Endothelial cell of umbilical vein (primary cell): ENCODE results near the gene NODAL. TPM values are rescaled to one million over a fixed set of nuclear protein-coding genes. Genes with fewer than 3 reads are reported as not detected.

Experiments
- BruUV-seq: library from RNA; stranded (reverse); fragments of 400-500 nt; replicated peaks from 2 replicates; lab custom pipeline; 2021; lab: Mats Ljungman, UMichigan
- CTCF ChIA-PET: fragments of 300-600, 350-600 bp; sonication (Branson Sonifier 250); formaldehyde crosslinking; loops from one replicate; lab custom pipeline; 2021; ENCODE audit warnings: antibody characterized with exemption, inconsistent platforms; lab: Charles Lee
- POLR2A ChIA-PET: fragments of 300-600, 350-600 bp; sonication (Branson Sonifier 250); formaldehyde crosslinking; loops from one replicate; lab custom pipeline; 2021; ENCODE audit warnings: antibody characterized with exemption, inconsistent platforms; lab: Charles Lee
- DNase-seq: peaks from one replicate; pipeline ENCODE4 v3.0.0-alpha.2; 2011; ENCODE audit warnings: low read depth, low spot score
- FAIRE-seq: peaks from 2 replicates; lab custom pipeline; 2011; peaks lifted over from hg19 to GRCh38; lab: Jason Lieb, UNC
- H2AFZ ChIP-seq: 2 replicates; pipeline ENCODE4 v1.6.0; 2012; ENCODE audit warnings: low read depth, low read length, control low read depth, inconsistent platforms
- H3K27ac ChIP-seq: 2 replicates; pipeline ENCODE4 v1.5.1; 2011; ENCODE audit warnings: low read depth, mild to moderate bottlenecking, control low read depth, low read length, moderate library complexity; ENCODE audit not compliant: insufficient read depth
- H3K27me3 ChIP-seq, 2 experiments: 2 replicates each; pipeline versions ENCODE4 v1.6.0 to v1.6.1; 2011; ENCODE audit warnings: low read length in 2 of 2, mixed read lengths in 1 of 2; ENCODE audit not compliant: control insufficient read depth in 2 of 2, insufficient read depth in 2 of 2
- H3K36me3 ChIP-seq, 2 experiments: 2 replicates in 1 of 2; 3 replicates in 1 of 2; pipeline ENCODE4 v1.5.1; 2011; ENCODE audit warnings: low read length in 2 of 2, mild to moderate bottlenecking in 1 of 2, moderate library complexity in 1 of 2; ENCODE audit not compliant: control insufficient read depth in 2 of 2, insufficient read depth in 2 of 2; ENCODE audit errors: extremely low read depth in 1 of 2
- H3K4me1 ChIP-seq: 3 replicates; pipeline ENCODE4 v1.5.1; 2011; ENCODE audit warnings: mild to moderate bottlenecking, low read length; ENCODE audit not compliant: control insufficient read depth, insufficient read depth; ENCODE audit errors: extremely low read depth
- H3K4me2 ChIP-seq: 2 replicates; pipeline ENCODE4 v1.6.1; 2011; ENCODE audit warnings: low read length, control low read depth, mixed read lengths; ENCODE audit not compliant: insufficient read depth
- H3K4me3 ChIP-seq, 3 experiments: fragments of 200-600 bp in 1 of 3; sonication (generic), shearing (Covaris generic) in 1 of 3; replicated peaks in 1 of 3; 2 replicates each; pipeline ENCODE4 v1.5.1; 2011 to 2016; ENCODE audit warnings: control low read depth in 3 of 3, low read length in 3 of 3, mild to moderate bottlenecking in 2 of 3, inconsistent platforms in 1 of 3, low read depth in 1 of 3, moderate library complexity in 1 of 3; ENCODE audit not compliant: insufficient read depth in 1 of 3
- H3K79me2 ChIP-seq: 2 replicates; pipeline ENCODE4 v1.6.0; 2012; ENCODE audit warnings: low read length, inconsistent platforms; ENCODE audit not compliant: control insufficient read depth, insufficient read depth
- H3K9ac ChIP-seq: replicated peaks from 2 replicates; pipeline ENCODE3; 2011; ENCODE audit warnings: low read length, control low read depth; ENCODE audit not compliant: insufficient read depth; ENCODE audit errors: extremely low read depth
- H3K9me1 ChIP-seq: replicated peaks from 3 replicates; pipeline ENCODE4 v1.6.0; 2011; ENCODE audit warnings: mild to moderate bottlenecking, low read length; ENCODE audit not compliant: control insufficient read depth, insufficient read depth; ENCODE audit errors: extremely low read depth
- H3K9me3 ChIP-seq: replicated peaks from 2 replicates; pipeline ENCODE4 v1.5.1; 2012; ENCODE audit warnings: low read length, inconsistent platforms; ENCODE audit not compliant: control insufficient read depth, insufficient read depth
- H4K20me1 ChIP-seq: replicated peaks from 2 replicates; pipeline ENCODE3; 2011; ENCODE audit warnings: mild to moderate bottlenecking, low read length; ENCODE audit not compliant: control insufficient read depth, insufficient read depth; ENCODE audit errors: extremely low read depth
- CTCF ChIP-seq, 2 donors: IDR thresholded peaks; 1 replicate in 1 of 2; 2 replicates in 1 of 2; pipeline ENCODE4 v1.5.1; 2011; ENCODE audit warnings: low read length in 2 of 2, mild to moderate bottlenecking in 2 of 2, moderate library complexity in 2 of 2, control low read depth in 1 of 2, inconsistent platforms in 1 of 2, low read depth in 1 of 2; ENCODE audit not compliant: insufficient read depth in 1 of 2; ENCODE audit errors: extremely low read depth in 1 of 2
- EZH2 ChIP-seq: IDR thresholded peaks from 2 replicates; pipeline ENCODE4 v1.6.1; 2012; ENCODE audit warnings: borderline replicate concordance, low read depth, mild to moderate bottlenecking, moderate library complexity, low read length, inconsistent platforms; ENCODE audit not compliant: severe bottlenecking
- FOS ChIP-seq: IDR thresholded peaks from 2 replicates; pipeline ENCODE4 v1.6.1; 2011; ENCODE audit warnings: mild to moderate bottlenecking, low read length, moderate library complexity, borderline replicate concordance; ENCODE audit not compliant: insufficient read depth
- GATA2 ChIP-seq: IDR thresholded peaks from 2 replicates; pipeline ENCODE4 v1.7.0; 2011; ENCODE audit warnings: low read depth, mild to moderate bottlenecking, moderate library complexity, mixed read lengths, low read length; ENCODE audit not compliant: insufficient read length, insufficient read depth
- JUN ChIP-seq: IDR thresholded peaks from 2 replicates; pipeline ENCODE4 v1.6.1; 2011; ENCODE audit warnings: borderline replicate concordance, low read depth; ENCODE audit not compliant: insufficient read length, insufficient read depth
- MAX ChIP-seq: IDR thresholded peaks from 2 replicates; pipeline ENCODE4 v1.6.1; 2011; ENCODE audit not compliant: insufficient read depth, insufficient read length
- MYC ChIP-seq: IDR thresholded peaks from one replicate; pipeline ENCODE4 v1.6.1; 2011; ENCODE audit warnings: mild to moderate bottlenecking, low read depth, low read length
- POLR2A ChIP-seq: IDR thresholded peaks from 2 replicates; pipeline ENCODE4 v1.6.1; 2012; ENCODE audit warnings: low read depth, mild to moderate bottlenecking, control low read depth, low read length
- POLR2AphosphoS5 ChIP-seq: IDR thresholded peaks from 2 replicates; pipeline ENCODE4 v1.6.1; 2012; ENCODE audit warnings: low read depth, mild to moderate bottlenecking, control low read depth, low read length, moderate library complexity; ENCODE audit not compliant: insufficient read depth
- dilution Hi-C: fragments of 300-500 bp; cut with MboI; formaldehyde crosslinking; loops from one replicate; pipeline ENCODE4 v1.15.0; 2019; ENCODE audit warnings: low sequenced_read_pairs; ENCODE audit not compliant: extremely low pct_ligation_motif_present
- intact Hi-C: fragments of 100-400 bp; cut with micrococcal nuclease; formaldehyde crosslinking; loops from one replicate; pipeline ENCODE4 v1.10.0; 2022
- polyA plus RNA-seq, 4 experiments: library from polyadenylated mRNA; depleted of rRNA in 3 of 4; stranded (reverse) in 3 of 4; unstranded in 1 of 4; fragments of >200 nt; gene quantifications; 2 replicates each; pipeline versions ENCODE4 v1.2.1 to v1.2.3, GENCODE V29; 2011 to 2012; ENCODE audit warnings: missing spikeins in 1 of 4
- total RNA-seq: library from RNA; stranded (reverse); gene quantifications from 2 replicates; pipeline ENCODE4 v1.2.3, GENCODE V29; 2021

NODAL gene
- total and polyA plus RNA-seq, 2 donors (not counting 3 experiments of a cell fraction or from before 2014, with no cell fraction given) = not detected

GRCh38 chr10:70457759-70458305, 16.4 kb upstream of the NODAL start:
- H2AFZ ChIP-seq = peak overlapping the region; percentile 10

GRCh38 chr10:70456164-70456563, 14.7 kb upstream of the NODAL start:
- no peak overlapping the region for H3K4me2 ChIP-seq
- ChIA-PET CTCF (interaction anchor here (4.7 kb wide), 1 partner anchor 235 kb away, joined by 16 read pairs; no protein-coding TSS in a partner anchor), POLR2A (no interaction called here)
- H2AFZ ChIP-seq = no peak overlapping the region
- TF ChIP-seq POLR2AphosphoS5 (no peak), JUN (no peak), GATA2 (no peak), FOS (no peak), CTCF (IDR thresholded peaks at IDR 0.05; ENCODE audit: extremely low read depth in 1 of 2, insufficient read depth in 1 of 2, low read depth in 1 of 2, low read length in 2 of 2) (no peak), EZH2 (no peak), POLR2A (no peak), MAX (no peak), MYC (no peak)
- no peaks in the 10 kb centered on the region for H3K9me1 ChIP-seq
- intact Hi-C loops = no loop called here
- H3K9ac ChIP-seq = no peak overlapping the region
- no peaks in the 10 kb centered on the region for H4K20me1 ChIP-seq
- H3K4me3 ChIP-seq = no peak overlapping the region
- no peak overlapping the region for H3K27ac ChIP-seq
- dilution Hi-C loops = no loop called here
- H3K36me3 ChIP-seq = no peaks in the 10 kb centered on the region
- peaks cover 10 to 17% of the 10 kb centered on the region in 2 experiments for H3K27me3 ChIP-seq
- no peaks in the 10 kb centered on the region for H3K9me3 ChIP-seq
- DNase-seq (no peak), FAIRE-seq (no peak)
- no peaks in the 10 kb centered on the region for H3K79me2 ChIP-seq
- H3K4me1 ChIP-seq = no peaks in the 10 kb centered on the region
- BruUV-seq = no TSS peak

More at GRCh38 chr10:70457759-70458305, 16.4 kb upstream of the NODAL start:
- intact Hi-C loops = no loop called here
- DNase-seq = no peak
- H3K27ac ChIP-seq = no peak overlapping the region
- FAIRE-seq = no peak
- H3K4me2 ChIP-seq = no peak overlapping the region
- ChIA-PET CTCF (interaction anchor here (1.0 to 7.7 kb wide), 4 partner anchors 12 to 236 kb away, joined by 3 to 196 read pairs (median 7); no protein-coding TSS in a partner anchor), POLR2A (no interaction called here)
- no peaks in the 10 kb centered on the region for H4K20me1 ChIP-seq
- dilution Hi-C loops = no loop called here
- peaks cover 10 to 17% of the 10 kb centered on the region in 2 experiments for H3K27me3 ChIP-seq
- no peaks in the 10 kb centered on the region for H3K9me1 ChIP-seq
- no peaks in the 10 kb centered on the region for H3K4me1 ChIP-seq
- TF ChIP-seq FOS (no peak), MYC (no peak)
- no peak overlapping the region for H3K4me3 ChIP-seq
- BruUV-seq = no TSS peak
- no peaks in the 10 kb centered on the region for H3K36me3 ChIP-seq
- H3K9ac ChIP-seq = no peak overlapping the region
- H3K9me3 ChIP-seq = no peaks in the 10 kb centered on the region
- H3K79me2 ChIP-seq = no peaks in the 10 kb centered on the region
